ENCODE results near the gene IFNAR1. TPM values are rescaled to one million over a fixed set of nuclear protein-coding genes. Genes with fewer than 3 reads are reported as not detected.

Gene IFNAR1
- total and polyA plus RNA-seq, 8 donors, result 29.2 to 71.3 (median 34.0) TPM

DNA sequence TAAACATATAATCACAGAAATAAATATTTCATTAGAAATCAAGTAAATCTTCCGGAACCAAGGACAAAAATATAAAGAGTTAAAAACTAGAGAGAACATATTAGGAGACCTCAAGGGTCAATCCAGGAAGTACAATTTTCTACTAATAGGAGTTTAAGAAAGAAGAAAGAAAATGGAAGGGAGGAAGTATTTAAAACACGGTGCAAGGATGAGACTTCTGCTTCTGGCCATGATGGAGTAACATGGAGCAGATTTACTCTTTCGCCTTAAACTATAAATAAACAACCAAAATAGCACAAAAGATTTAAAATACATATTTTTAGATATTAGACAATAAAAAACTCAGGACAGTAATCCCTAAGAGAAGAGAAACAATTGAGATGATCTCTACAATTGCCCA is 12.6 kb upstream of the IFNAR1 start:
- intact Hi-C loops (cut with DNase I), result no loop called here
- DNase-seq (no peak), ATAC-seq (no peak)
- peaks cover 0 to 8% of the 10 kb centered on the region in 2 donors for H3K4me1 ChIP-seq
- H3K27ac ChIP-seq, result no peak overlapping the region
- H3K27me3 ChIP-seq, result no peaks in the 10 kb centered on the region
- no peaks in the 10 kb centered on the region for H3K36me3 ChIP-seq
- peaks cover 0 to 6% of the 10 kb centered on the region in 2 donors for H3K9me3 ChIP-seq
- TF ChIP-seq, protein P1, sequence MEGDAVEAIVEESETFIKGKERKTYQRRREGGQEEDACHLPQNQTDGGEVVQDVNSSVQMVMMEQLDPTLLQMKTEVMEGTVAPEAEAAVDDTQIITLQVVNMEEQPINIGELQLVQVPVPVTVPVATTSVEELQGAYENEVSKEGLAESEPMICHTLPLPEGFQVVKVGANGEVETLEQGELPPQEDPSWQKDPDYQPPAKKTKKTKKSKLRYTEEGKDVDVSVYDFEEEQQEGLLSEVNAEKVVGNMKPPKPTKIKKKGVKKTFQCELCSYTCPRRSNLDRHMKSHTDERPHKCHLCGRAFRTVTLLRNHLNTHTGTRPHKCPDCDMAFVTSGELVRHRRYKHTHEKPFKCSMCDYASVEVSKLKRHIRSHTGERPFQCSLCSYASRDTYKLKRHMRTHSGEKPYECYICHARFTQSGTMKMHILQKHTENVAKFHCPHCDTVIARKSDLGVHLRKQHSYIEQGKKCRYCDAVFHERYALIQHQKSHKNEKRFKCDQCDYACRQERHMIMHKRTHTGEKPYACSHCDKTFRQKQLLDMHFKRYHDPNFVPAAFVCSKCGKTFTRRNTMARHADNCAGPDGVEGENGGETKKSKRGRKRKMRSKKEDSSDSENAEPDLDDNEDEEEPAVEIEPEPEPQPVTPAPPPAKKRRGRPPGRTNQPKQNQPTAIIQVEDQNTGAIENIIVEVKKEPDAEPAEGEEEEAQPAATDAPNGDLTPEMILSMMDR (IDR thresholded peaks at IDR 0.05), result no peak
- no peak overlapping the region for H3K4me3 ChIP-seq

- TF ChIP-seq, protein P1 (IDR thresholded peaks at IDR 0.05), result no peak
- Histone ChIP-seq H3K4me1 (peaks cover 0 to 11% of the 10 kb centered on the region in 2 donors), H3K36me3 (no peaks in the 10 kb centered on the region), H3K4me3 (no peak overlapping the region), H3K27me3 (no peaks in the 10 kb centered on the region), H3K27ac (no peak overlapping the region), H3K9me3 (peaks cover 0 to 6% of the 10 kb centered on the region in 2 donors)
- intact Hi-C loops (cut with DNase I), result no loop called here
- no peak for ATAC-seq
- no peak for DNase-seq
Measured at GRCh38 chr21:33313183-33313582, 11.6 kb upstream of the IFNAR1 start.

- H3K27me3 ChIP-seq, result no peaks in the 10 kb centered on the region
- peaks cover 0 to 6% of the 10 kb centered on the region in 2 donors for H3K9me3 ChIP-seq
- TF ChIP-seq, protein P1 (IDR thresholded peaks at IDR 0.05), result no peak
- DNase-seq (no peak), ATAC-seq (no peak)
- peaks cover 0 to 11% of the 10 kb centered on the region in 2 donors for H3K4me1 ChIP-seq
- H3K36me3 ChIP-seq, result no peaks in the 10 kb centered on the region
- intact Hi-C loops (cut with DNase I), result no loop called here
- no peak overlapping the region for H3K4me3 ChIP-seq
- no peak overlapping the region for H3K27ac ChIP-seq
Measured at GRCh38 chr21:33313611-33314010, 11.2 kb upstream of the IFNAR1 start.

- no peak for DNase-seq
- intact Hi-C loops (cut with DNase I), result no loop called here
Measured at GRCh38 chr21:33314111-33314510, 10.7 kb upstream of the IFNAR1 start.

DNA sequence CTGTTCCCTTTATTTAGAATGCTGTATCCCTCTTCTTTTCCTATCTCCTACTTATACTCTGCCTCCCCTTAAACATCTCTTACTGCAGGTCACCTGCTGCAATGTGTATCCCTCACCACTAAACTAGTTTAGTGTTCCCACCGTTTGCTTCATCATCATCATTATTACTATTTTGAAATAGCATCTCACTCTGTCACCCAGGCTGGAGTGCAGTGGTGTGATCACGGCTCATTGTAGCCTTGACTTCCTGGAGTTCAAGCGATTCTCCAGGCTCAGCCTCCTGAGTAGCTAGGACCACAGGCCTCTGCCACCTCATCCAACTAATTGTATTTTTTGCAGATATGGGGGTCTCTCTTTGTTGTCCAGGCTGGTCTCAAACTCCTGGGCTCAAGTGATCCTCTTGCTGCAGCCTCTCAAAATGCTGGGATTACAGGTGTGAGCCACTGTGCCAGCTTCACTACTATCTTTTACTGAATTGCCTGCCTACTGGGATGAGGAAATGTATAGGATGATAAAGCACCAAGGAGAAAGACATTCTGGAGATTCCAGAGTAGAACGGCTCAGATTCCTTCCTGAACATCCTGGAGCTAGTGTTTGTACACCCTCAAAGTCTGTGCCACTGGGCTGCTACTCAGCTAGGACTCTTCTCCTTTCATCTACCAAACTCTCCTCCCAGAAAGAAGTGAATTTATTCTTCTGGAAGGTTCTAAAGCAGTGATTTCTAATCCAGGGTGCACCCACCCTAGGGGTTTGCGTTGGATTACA is 8.6 kb upstream of the IFNAR1 start:
- H3K36me3 ChIP-seq, result no peaks in the 10 kb centered on the region
- H3K9me3 ChIP-seq, result no peaks in the 10 kb centered on the region
- DNase-seq, result no peak
- intact Hi-C loops (cut with DNase I), result no loop called here
- peak overlapping the region in 1 of 2 donors; percentile 43 for H3K27ac ChIP-seq
- H3K27me3 ChIP-seq, result no peaks in the 10 kb centered on the region
- TF ChIP-seq, protein P1 (IDR thresholded peaks at IDR 0.05), result no peak
- H3K4me1 ChIP-seq, result peaks cover 0 to 11% of the 10 kb centered on the region in 2 donors
- H3K4me3 ChIP-seq, result no peak overlapping the region
- no peak for ATAC-seq

More at GRCh38 chr21:33314111-33314510, 10.7 kb upstream of the IFNAR1 start:
- Histone ChIP-seq H3K36me3 (no peaks in the 10 kb centered on the region), H3K9me3 (peaks cover 0 to 6% of the 10 kb centered on the region in 2 donors), H3K27me3 (no peaks in the 10 kb centered on the region), H3K4me3 (no peak overlapping the region), H3K4me1 (peaks cover 0 to 11% of the 10 kb centered on the region in 2 donors), H3K27ac (no peak overlapping the region)
- ATAC-seq, result no peak
- TF ChIP-seq, protein P1 (IDR thresholded peaks at IDR 0.05), result no peak

Measured in left lung (tissue), 10 donors.